Stimulated activated naive CD8-positive, alpha-beta T cell treated with anti-CD3 and anti-CD28 coated beads, Interleukin-15, Interleukin-2, amounts not matched to agents 100 ng/mL and 50 ng/mL, for 24 hours (primary cell): ENCODE measurements around the gene ARMC10.
"Not testable (repeated sequence)": the region's sequence is repeated elsewhere in the genome, so short reads cannot be mapped to it uniquely, and the experiment has no call there.

ENCODE experiments used
- H3K27ac Mint-ChIP-seq: one replicate; pipeline ENCODE4 v1.8.0; 2021; ENCODE audit warnings: mild to moderate bottlenecking, mixed read lengths
- H3K27me3 Mint-ChIP-seq: one replicate; pipeline ENCODE4 v1.8.0; 2021; ENCODE audit warnings: mixed read lengths
- H3K36me3 Mint-ChIP-seq: one replicate; pipeline ENCODE4 v1.8.0; 2021; ENCODE audit warnings: low read depth, mixed read lengths
- H3K4me1 Mint-ChIP-seq: one replicate; pipeline ENCODE4 v1.8.0; 2021; ENCODE audit warnings: low read depth, mixed read lengths
- H3K4me3 Mint-ChIP-seq: one replicate; pipeline ENCODE4 v1.8.0; 2021; ENCODE audit warnings: mild to moderate bottlenecking, mixed read lengths
- H3K9me3 Mint-ChIP-seq: one replicate; pipeline ENCODE4 v1.8.0; 2021; ENCODE audit warnings: mixed read lengths

ARMC10 gene

DNA sequence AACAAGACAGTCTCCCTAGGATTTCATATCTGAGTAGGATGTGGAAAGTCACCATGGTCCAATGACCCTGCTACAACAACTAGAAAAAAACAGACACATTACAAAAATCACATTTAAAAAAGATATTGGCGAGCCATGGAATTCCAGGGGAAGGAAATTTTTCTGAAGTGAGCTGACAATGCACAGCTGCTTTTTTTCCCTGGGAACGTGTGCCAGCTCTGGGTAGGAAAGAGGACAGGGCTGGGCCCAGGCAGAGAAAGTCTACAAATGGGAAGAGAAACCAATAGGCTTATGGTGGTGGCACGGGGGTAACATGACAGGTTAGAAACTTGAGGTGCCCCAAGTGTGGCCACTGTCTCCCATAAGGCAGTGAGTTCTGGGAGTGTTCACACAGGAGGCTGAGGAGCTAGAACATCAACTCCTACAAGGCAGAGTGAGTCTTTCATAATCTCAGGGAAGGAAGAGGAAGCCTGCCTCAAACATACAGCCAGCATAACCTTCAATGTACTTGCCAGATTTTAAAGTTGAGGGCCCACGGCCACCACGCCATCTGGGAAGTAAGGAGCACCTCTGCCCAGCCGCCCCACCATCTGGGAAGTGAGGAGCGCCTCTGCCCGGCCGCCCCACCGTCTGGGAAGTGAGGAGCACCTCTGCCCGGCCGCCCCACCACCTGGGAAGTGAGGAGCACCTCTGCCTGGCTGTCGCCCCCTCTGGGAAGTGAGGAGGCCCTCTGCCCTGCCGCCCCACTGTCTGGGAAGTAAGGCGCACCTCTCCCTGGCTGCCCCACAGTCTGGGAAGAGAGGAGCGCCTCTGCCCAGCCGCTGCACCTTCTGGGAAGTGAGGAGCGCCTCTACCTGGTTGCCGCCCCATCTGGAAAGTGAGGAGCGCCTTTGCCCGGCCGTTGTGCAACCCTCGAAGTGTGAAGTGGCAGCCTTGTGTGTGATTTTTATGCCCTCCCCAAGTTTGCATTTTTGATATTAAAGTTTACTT lies 6.2 kb upstream of the ARMC10 start:
- Mint-ChIP-seq H3K4me1 (peaks cover 4% of the 10 kb centered on the region), H3K27ac (no peak overlapping the region), H3K36me3 (no peaks in the 10 kb centered on the region), H3K27me3 (no peaks in the 10 kb centered on the region), H3K9me3 (no peaks in the 10 kb centered on the region), H3K4me3 (no peak overlapping the region)

DNA sequence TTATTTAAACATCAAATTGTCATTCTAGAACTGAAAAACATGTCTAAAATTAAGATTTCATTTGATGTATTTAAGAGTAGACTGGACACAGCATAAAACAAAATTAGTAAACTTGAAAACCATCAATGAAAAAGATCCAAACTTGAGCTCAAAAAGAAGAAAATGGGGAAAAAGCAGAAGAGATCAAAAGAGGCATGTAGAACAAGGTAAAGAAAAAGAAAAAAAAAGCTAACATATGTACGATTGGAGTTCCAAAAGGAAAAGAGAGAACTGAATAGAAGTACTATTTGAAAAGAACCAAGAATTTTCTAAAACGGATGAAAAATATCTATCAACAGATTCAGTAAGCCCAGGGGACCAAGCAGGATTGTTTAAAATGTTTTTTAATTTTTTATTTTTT lies 3.9 kb upstream of the ARMC10 start:
- H3K36me3 Mint-ChIP-seq, result peaks cover 6% of the 10 kb centered on the region
- no peak overlapping the region for H3K4me3 Mint-ChIP-seq
- no peaks in the 10 kb centered on the region for H3K9me3 Mint-ChIP-seq

DNA sequence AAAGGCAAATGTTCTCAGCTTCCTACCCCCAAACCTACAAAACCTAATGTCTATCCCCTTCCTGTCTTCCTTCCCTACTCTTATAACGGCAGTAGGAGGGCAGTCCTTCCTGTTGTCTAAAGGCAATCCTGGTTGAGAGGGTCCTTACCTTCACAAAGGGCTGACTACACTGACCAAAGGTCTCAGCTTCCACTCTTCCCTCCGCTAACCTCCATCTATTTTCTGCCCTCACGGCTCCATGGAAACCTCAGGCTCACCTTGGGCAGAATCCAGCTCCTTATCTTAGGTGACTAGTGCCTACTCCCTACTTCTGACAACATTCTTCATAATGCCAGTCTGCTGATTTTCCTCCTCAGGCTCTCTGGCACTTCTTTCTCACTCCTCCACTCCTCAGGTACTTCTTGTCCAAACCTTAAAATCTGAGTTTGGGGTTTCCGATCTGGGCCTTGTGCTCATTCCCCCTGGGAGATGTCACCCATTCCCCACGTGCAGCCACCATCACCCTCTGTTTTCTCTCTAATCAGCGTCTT lies 886 bp upstream of the ARMC10 start:
- Mint-ChIP-seq H3K4me1 (peaks cover 46% of the 10 kb centered on the region), H3K36me3 (peaks cover 20% of the 10 kb centered on the region), H3K9me3 (no peaks in the 10 kb centered on the region), H3K4me3 (peak overlapping the region; percentile 89), H3K27ac (peak overlapping the region; percentile 91), H3K27me3 (no peaks in the 10 kb centered on the region)

More for the DNA sequence above, 3.9 kb upstream of the ARMC10 start:
- Mint-ChIP-seq H3K27me3 (no peaks in the 10 kb centered on the region), H3K27ac (no peak overlapping the region), H3K4me1 (peaks cover 20% of the 10 kb centered on the region)

- H3K27ac Mint-ChIP-seq, result peak overlapping the region; percentile 91
- H3K4me3 Mint-ChIP-seq, result peak overlapping the region; percentile 95
- peaks cover 53% of the 10 kb centered on the region for H3K4me1 Mint-ChIP-seq
- peaks cover 30% of the 10 kb centered on the region for H3K36me3 Mint-ChIP-seq
- H3K27me3 Mint-ChIP-seq, result no peaks in the 10 kb centered on the region
- H3K9me3 Mint-ChIP-seq, result no peaks in the 10 kb centered on the region
These were observed 488 bp downstream of the ARMC10 start for GRCh38 chr7:103075337-103075918.

- Mint-ChIP-seq H3K4me1 (peaks cover 53% of the 10 kb centered on the region), H3K36me3 (peaks cover 30% of the 10 kb centered on the region), H3K27me3 (no peaks in the 10 kb centered on the region), H3K9me3 (no peaks in the 10 kb centered on the region), H3K27ac (no peak overlapping the region), H3K4me3 (peak overlapping the region; percentile 95)
These were observed 1.8 kb downstream of the ARMC10 start for GRCh38 chr7:103076764-103077163.

DNA sequence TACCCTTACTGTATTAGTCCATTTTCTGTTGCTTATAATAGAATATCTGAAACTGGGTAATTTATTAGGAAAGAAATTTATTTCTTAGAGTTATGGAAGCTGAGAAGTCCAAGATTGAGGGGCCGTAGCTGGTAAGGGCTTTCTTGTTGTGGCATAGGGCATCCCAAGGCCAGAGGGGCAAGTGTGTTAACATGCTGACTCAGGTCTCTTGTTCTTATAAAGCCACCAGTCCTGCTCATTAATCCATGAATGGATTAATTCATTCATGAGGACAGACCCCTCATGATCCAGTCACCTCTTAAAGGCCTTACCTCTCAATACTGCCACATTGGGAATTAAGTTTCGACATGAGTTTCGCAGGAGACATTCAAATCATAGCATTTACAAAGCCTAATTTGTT lies 2.4 kb downstream of the ARMC10 start:
- no peaks in the 10 kb centered on the region for H3K9me3 Mint-ChIP-seq
- peaks cover 57% of the 10 kb centered on the region for H3K4me1 Mint-ChIP-seq
- no peaks in the 10 kb centered on the region for H3K27me3 Mint-ChIP-seq
- no peak overlapping the region for H3K27ac Mint-ChIP-seq
- H3K36me3 Mint-ChIP-seq, result peaks cover 30% of the 10 kb centered on the region
- no peak overlapping the region for H3K4me3 Mint-ChIP-seq

DNA sequence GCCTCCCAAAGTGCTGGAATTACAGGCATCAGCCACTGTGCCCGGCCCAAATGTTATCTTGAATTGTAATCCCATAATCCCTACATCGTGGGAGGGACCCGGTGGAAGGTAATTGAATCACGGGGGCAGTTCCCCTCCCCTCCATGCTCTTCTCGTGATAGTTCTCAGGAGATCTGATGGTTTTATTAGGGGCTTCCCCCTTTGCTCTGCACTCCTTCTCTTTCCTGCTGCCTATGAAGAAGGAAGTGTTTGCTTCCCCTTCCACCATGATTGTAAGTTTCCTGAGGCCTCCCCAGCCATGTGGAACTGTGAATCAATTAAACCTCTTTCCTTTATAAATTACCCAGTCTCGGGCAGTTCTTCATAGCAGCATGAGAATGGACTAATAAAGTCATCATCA lies 3.3 kb downstream of the ARMC10 start:
- peaks cover 58% of the 10 kb centered on the region for H3K4me1 Mint-ChIP-seq
- H3K4me3 Mint-ChIP-seq, H3K9me3 Mint-ChIP-seq, H3K27me3 Mint-ChIP-seq, H3K27ac Mint-ChIP-seq: not testable (repeated sequence)
- H3K36me3 Mint-ChIP-seq, result peaks cover 35% of the 10 kb centered on the region

- Mint-ChIP-seq H3K27ac (no peak overlapping the region), H3K4me3 (no peak overlapping the region), H3K4me1 (peaks cover 47% of the 10 kb centered on the region), H3K27me3 (no peaks in the 10 kb centered on the region), H3K36me3 (peaks cover 43% of the 10 kb centered on the region), H3K9me3 (no peaks in the 10 kb centered on the region)
These were observed 4.9 kb downstream of the ARMC10 start for GRCh38 chr7:103079836-103080235.

DNA sequence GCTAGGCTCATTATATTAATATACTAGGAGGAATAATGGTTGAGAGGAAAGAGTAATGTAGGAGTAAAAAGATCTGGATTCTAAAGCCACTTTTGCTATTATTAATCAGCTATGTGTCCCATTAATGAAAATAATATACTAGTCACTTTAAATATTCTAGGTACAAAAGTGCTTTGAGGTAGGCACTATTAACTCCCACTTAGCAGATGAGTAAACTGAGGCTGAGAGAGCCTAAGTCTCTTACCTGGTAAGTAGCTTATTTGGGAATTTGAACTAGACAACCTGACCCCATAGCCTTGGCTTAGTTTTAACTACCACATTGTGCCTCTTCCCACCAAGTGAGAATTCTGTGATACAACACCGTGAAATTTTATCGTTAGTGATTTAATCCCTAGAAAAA lies 6.0 kb downstream of the ARMC10 start:
- Mint-ChIP-seq H3K36me3 (peaks cover 43% of the 10 kb centered on the region), H3K27me3 (no peaks in the 10 kb centered on the region), H3K4me3 (no peak overlapping the region), H3K4me1 (peaks cover 42% of the 10 kb centered on the region), H3K9me3 (no peaks in the 10 kb centered on the region), H3K27ac (no peak overlapping the region)

DNA sequence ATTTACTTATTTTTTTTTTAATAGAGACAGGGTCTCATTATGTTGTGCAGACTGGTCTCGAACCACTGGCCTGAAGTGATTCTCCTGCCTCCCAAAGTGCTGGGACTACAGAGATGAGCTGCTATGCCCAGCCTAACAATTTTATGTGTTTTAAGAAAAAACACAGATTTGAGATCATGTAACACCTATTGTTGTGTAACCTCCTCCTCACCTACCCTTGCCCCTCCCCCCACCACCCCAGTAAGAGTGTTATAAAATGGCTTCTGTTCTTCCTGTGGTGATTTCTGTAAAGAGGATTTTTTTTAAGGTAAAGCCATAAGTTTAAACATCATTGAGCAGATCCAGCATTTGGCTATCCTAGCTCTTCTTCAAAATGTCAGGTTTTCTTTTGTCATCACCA lies 7.6 kb downstream of the ARMC10 start:
- Mint-ChIP-seq H3K36me3 (peaks cover 50% of the 10 kb centered on the region), H3K27me3 (no peaks in the 10 kb centered on the region), H3K9me3 (no peaks in the 10 kb centered on the region), H3K4me1 (peaks cover 27% of the 10 kb centered on the region), H3K27ac (no peak overlapping the region), H3K4me3 (no peak overlapping the region)

DNA sequence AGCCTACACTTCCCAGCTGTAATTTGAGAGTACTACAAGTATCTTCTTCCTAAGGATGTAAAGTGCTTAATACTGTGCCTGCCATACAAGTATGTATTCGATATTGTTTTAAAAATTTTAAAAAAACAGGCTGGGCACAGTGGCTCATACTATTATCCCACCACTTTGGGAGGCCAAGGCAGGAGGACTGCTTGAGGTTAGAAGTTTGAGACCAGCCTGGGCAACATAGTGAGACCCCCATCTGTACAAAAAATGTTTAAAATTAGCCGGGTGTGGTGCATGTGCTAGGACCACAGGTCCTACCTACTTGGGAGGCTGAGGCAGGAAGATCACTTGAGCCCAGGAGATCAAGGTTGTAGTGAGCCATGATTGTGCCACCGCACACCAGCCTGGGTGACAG lies 8.3 kb downstream of the ARMC10 start:
- no peak overlapping the region for H3K4me3 Mint-ChIP-seq

DNA sequence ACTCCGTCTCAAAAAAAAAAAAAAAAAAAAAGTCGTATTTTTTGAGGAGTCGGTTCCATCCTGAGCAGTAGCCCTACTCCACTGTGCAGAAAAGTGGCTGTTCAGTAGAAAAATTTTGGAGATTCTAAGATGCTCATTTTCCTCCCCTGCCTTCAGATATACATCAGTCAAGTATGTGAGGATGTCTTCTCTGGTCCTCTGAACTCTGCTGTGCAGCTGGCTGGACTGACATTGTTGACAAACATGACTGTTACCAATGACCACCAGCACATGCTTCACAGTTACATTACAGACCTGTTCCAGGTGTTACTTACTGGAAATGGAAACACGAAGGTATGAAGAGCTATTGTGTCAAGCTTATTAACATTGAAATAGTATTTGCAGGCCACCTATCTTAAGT lies 17.4 kb downstream of the ARMC10 start:
- not testable (repeated sequence) for H3K4me3 Mint-ChIP-seq, H3K27ac Mint-ChIP-seq, H3K27me3 Mint-ChIP-seq, H3K4me1 Mint-ChIP-seq, H3K9me3 Mint-ChIP-seq
- H3K36me3 Mint-ChIP-seq, result peaks cover 74% of the 10 kb centered on the region

More for the DNA sequence above, 8.3 kb downstream of the ARMC10 start:
- Mint-ChIP-seq H3K27me3 (no peaks in the 10 kb centered on the region), H3K27ac (no peak overlapping the region), H3K9me3 (no peaks in the 10 kb centered on the region), H3K4me1 (peaks cover 20% of the 10 kb centered on the region), H3K36me3 (peaks cover 47% of the 10 kb centered on the region)

GRCh38 chr7:103093429-103093828 lies 18.5 kb downstream of the ARMC10 start:
- no peaks in the 10 kb centered on the region for H3K27me3 Mint-ChIP-seq
- H3K36me3 Mint-ChIP-seq, result peaks cover 74% of the 10 kb centered on the region
- H3K4me3 Mint-ChIP-seq, result no peak overlapping the region
- no peaks in the 10 kb centered on the region for H3K9me3 Mint-ChIP-seq
- no peaks in the 10 kb centered on the region for H3K4me1 Mint-ChIP-seq
- no peak overlapping the region for H3K27ac Mint-ChIP-seq

DNA sequence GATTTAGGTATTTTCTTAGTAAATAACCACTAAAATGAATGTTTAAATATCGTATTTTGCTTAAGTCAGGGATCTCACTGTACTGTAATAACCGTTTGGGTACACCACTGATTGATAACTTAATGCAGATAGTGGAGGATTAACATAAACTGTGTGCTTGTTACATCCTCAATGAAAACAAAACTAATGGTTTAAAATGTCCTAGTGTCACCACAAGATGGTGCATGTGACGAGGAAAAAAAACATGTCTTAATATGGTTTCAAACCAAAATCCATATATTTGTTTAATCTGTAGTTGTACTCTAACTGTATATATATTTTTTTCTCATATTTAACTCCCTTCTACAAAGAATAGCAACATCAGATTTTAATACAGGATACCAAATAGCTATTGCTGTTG lies 19.2 kb downstream of the ARMC10 start:
- no peaks in the 10 kb centered on the region for H3K4me1 Mint-ChIP-seq
- peaks cover 67% of the 10 kb centered on the region for H3K36me3 Mint-ChIP-seq
- no peaks in the 10 kb centered on the region for H3K27me3 Mint-ChIP-seq
- no peaks in the 10 kb centered on the region for H3K9me3 Mint-ChIP-seq
- H3K4me3 Mint-ChIP-seq, result no peak overlapping the region
- H3K27ac Mint-ChIP-seq, result no peak overlapping the region

DNA sequence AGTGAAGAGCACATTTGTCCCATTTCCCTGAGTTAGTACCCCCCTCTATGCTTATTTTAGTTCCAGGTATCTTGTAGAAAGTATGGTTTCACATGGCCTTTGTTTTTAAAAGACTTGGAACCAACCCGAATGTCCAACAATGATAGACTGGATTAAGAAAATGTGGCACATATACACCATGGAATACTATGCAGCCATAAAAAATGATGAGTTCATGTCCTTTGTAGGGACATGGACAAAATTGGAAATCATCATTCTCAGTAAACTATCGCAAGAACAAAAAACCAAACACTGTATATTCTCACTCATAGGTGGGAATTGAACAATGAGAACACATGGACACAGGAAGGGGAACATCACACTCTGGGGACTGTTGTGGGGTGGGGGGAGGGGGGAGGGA lies 20.6 kb downstream of the ARMC10 start:
- H3K4me3 Mint-ChIP-seq, H3K9me3 Mint-ChIP-seq, H3K27ac Mint-ChIP-seq, H3K27me3 Mint-ChIP-seq, H3K4me1 Mint-ChIP-seq: not testable (repeated sequence)
- peaks cover 62% of the 10 kb centered on the region for H3K36me3 Mint-ChIP-seq
